ENCODE measurements around the gene DCTPP1. TPM values are rescaled to one million over a fixed set of nuclear protein-coding genes. Genes with fewer than 3 reads are reported as not detected.

DCTPP1 gene
- total and polyA plus RNA-seq, 9 of the 15 experiments (the other 6 are each of a cell fraction or from before 2014, with no cell fraction given), result 45.0 to 132 (median 80.6) TPM

DNA sequence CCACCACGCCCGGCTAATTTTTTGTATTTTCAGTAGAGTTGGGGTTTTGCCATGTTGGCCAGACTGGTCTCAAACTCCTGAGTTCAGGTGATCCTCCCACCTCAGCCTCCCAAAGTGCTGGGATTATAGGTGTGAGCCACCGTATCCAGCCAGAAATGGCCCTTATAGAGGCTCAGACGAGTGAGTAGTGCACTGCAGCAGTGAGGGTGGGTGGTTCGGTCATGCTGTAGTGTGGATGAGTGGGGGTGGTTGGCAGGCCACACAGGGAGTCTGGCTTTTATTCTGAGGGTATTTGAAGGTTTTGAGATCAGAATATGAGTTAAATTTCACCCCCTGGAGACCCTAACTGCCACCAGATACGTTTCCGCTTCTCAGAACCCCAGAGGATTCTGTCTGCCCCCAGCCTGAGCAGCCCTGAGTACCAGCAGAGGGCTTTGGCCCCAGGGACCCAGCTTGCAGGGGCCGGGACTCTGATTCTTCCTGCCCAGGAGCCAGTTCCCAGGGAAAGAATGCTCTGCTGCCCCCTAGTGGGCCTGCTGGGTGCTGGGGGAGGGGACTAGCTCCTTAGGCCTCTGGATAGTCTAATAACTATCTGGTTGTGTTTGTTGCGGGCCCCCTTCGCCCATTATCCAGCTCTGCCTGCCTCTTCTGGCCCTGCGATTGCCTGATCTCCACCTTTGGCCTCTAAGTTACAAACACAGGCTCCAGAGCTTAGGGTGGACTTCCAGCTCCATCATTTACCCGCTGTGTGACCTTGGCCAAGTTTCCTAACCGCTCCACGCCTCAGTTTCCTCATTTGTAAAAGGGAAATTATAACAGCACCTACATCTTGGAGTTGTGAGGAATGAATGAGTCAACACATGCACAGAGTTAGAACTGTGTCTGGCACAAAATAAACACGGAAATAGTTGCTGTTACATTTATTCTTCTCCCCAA, 20.4 kb downstream of the DCTPP1 start (continued):
- TF ChIP-seq, protein P1, sequence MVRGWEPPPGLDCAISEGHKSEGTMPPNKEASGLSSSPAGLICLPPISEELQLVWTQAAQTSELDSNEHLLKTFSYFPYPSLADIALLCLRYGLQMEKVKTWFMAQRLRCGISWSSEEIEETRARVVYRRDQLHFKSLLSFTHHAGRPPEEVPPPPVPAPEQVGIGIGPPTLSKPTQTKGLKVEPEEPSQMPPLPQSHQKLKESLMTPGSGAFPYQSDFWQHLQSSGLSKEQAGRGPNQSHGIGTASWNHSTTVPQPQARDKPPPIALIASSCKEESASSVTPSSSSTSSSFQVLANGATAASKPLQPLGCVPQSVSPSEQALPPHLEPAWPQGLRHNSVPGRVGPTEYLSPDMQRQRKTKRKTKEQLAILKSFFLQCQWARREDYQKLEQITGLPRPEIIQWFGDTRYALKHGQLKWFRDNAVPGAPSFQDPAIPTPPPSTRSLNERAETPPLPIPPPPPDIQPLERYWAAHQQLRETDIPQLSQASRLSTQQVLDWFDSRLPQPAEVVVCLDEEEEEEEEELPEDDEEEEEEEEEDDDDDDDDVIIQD (CRISPR knock-in tag; IDR thresholded peaks at IDR 0.05), result no peak
- no peak for TF ChIP-seq ZNF263 (CRISPR knock-in tag; IDR thresholded peaks at IDR 0.05; ENCODE audit: borderline replicate concordance)
- no peak for TF ChIP-seq NR2C2 (CRISPR knock-in tag; IDR thresholded peaks at IDR 0.05)
- no peak for TF ChIP-seq NR2C2 (tag; IDR thresholded peaks at IDR 0.05)
- TF ChIP-seq L3MBTL2 (IDR thresholded peaks at IDR 0.05), result no peak
- TF ChIP-seq GABPB1 (CRISPR knock-in tag; IDR thresholded peaks at IDR 0.05), result 0 out of 2 replicates have a peak, but pooled peaks have one; percentile 23
- TF ChIP-seq ZNF23 (CRISPR knock-in tag; IDR thresholded peaks at IDR 0.05), result no peak
- no peak for TF ChIP-seq WHSC1 (IDR thresholded peaks at IDR 0.05; ENCODE audit: low read length)
- no peak for TF ChIP-seq PURB (CRISPR knock-in tag; IDR thresholded peaks at IDR 0.05; ENCODE audit: low read depth)
- 0 out of 2 replicates have a peak, but pooled peaks have one; percentile 35 for TF ChIP-seq BCOR (IDR thresholded peaks at IDR 0.05)
- TF ChIP-seq HDAC3 (IDR thresholded peaks at IDR 0.05; ENCODE audit: borderline replicate concordance, partially characterized antibody), result no peak
- TF ChIP-seq JUND (IDR thresholded peaks at IDR 0.05; ENCODE audit: borderline replicate concordance, low read depth, low read length), result peak; percentile 59
- TF ChIP-seq JUND (tag; IDR thresholded peaks at IDR 0.05; ENCODE audit: borderline replicate concordance, low read depth, low read length), result no peak; the same call in 2 of the 3 replicates
- no peak for TF ChIP-seq THAP12 (CRISPR knock-in tag; IDR thresholded peaks at IDR 0.05)
- 0 out of 2 replicates have a peak, but pooled peaks have one; percentile 39 for TF ChIP-seq ZC3H4 (CRISPR knock-in tag; IDR thresholded peaks at IDR 0.05; ENCODE audit: borderline replicate concordance)
- 0 out of 2 replicates have a peak, but pooled peaks have one; percentile 33 for TF ChIP-seq HCFC1 (IDR thresholded peaks at IDR 0.05; ENCODE audit: low read depth, low read length)
- no peak for TF ChIP-seq ZNF764 (CRISPR knock-in tag; IDR thresholded peaks at IDR 0.05; ENCODE audit: low read depth)
- no peak for TF ChIP-seq ZBTB34 (CRISPR knock-in tag; IDR thresholded peaks at IDR 0.05)
- TF ChIP-seq MITF (IDR thresholded peaks at IDR 0.05), result no peak
- no peak for TF ChIP-seq JUNB (CRISPR knock-in tag; conservative IDR thresholded peaks at IDR 0.05)
- no peak for TF ChIP-seq ZNF212 (CRISPR knock-in tag; IDR thresholded peaks at IDR 0.05)
- no peak for TF ChIP-seq ELF1 (tag; IDR thresholded peaks at IDR 0.05)

Data from K562 (cell line).